CD14-positive monocyte (primary cell): ENCODE results near the gene SUCNR1. TPM values are rescaled to one million over a fixed set of nuclear protein-coding genes. Genes with fewer than 3 reads are reported as not detected.
"Not testable (repeated sequence)": the region's sequence is repeated elsewhere in the genome, so short reads cannot be mapped to it uniquely, and the experiment has no call there.

Source experiments
- DNase-seq, 3 donors: peaks; one replicate each; pipeline ENCODE4 v3.0.0-alpha.2; 2011 to 2022
- H2AFZ ChIP-seq: 2 replicates; pipeline ENCODE4 v1.6.0; 2012; ENCODE audit warnings: mild to moderate bottlenecking, low read depth, low read length, inconsistent platforms; ENCODE audit not compliant: insufficient read depth, poor library complexity, severe bottlenecking
- H3K27ac ChIP-seq, 2 donors: 1 replicate in 1 of 2; 2 replicates in 1 of 2; pipeline ENCODE4 v1.5.1; 2012 to 2013; ENCODE audit warnings: low read length in 2 of 2, control low read depth in 1 of 2, inconsistent platforms in 1 of 2, low read depth in 1 of 2, mild to moderate bottlenecking in 1 of 2
- H3K27me3 ChIP-seq, 2 donors: one replicate each; pipeline versions ENCODE4 v1.6.0 to v1.6.1; 2011 to 2013; ENCODE audit warnings: low read length in 2 of 2; ENCODE audit not compliant: control insufficient read depth in 2 of 2, insufficient read depth in 2 of 2
- H3K36me3 ChIP-seq, 2 donors: replicated peaks in 1 of 2; 1 replicate in 1 of 2; 2 replicates in 1 of 2; pipeline versions ENCODE4 v1.5.1 to v1.6.1; 2012 to 2013; ENCODE audit warnings: low read length in 2 of 2, control low read depth in 1 of 2, inconsistent platforms in 1 of 2, mild to moderate bottlenecking in 1 of 2; ENCODE audit not compliant: insufficient read depth in 2 of 2, control insufficient read depth in 1 of 2
- H3K4me1 ChIP-seq, 2 donors: 1 replicate in 1 of 2; 2 replicates in 1 of 2; pipeline versions ENCODE4 v1.5.1 to v1.6.1; 2012 to 2013; ENCODE audit warnings: low read length in 2 of 2, control low read depth in 1 of 2, inconsistent platforms in 1 of 2, mild to moderate bottlenecking in 1 of 2, moderate library complexity in 1 of 2; ENCODE audit not compliant: insufficient read depth in 2 of 2, control insufficient read depth in 1 of 2
- H3K4me2 ChIP-seq: replicated peaks from 2 replicates; pipeline ENCODE3; 2012; ENCODE audit warnings: low read length, moderate library complexity, mild to moderate bottlenecking; ENCODE audit not compliant: poor library complexity, severe bottlenecking; ENCODE audit errors: extremely low read depth
- H3K4me3 ChIP-seq, 3 experiments: fragments of 200-600 bp in 1 of 3; sonication (generic) in 1 of 3; replicated peaks in 1 of 3; 1 replicate in 2 of 3; 2 replicates in 1 of 3; pipeline ENCODE4 v1.5.1; 2011 to 2013; ENCODE audit warnings: low read length in 3 of 3, mild to moderate bottlenecking in 3 of 3, control low read depth in 2 of 3, low read depth in 2 of 3, inconsistent platforms in 1 of 3, moderate library complexity in 1 of 3
- H3K79me2 ChIP-seq: 2 replicates; pipeline ENCODE4 v1.6.0; 2012; ENCODE audit warnings: mild to moderate bottlenecking, control low read depth, inconsistent platforms, low read length, moderate library complexity; ENCODE audit not compliant: insufficient read depth
- H3K9ac ChIP-seq: 2 replicates; pipeline ENCODE4 v1.6.0; 2017; ENCODE audit warnings: low read length, mild to moderate bottlenecking; ENCODE audit not compliant: insufficient read depth, poor library complexity, severe bottlenecking
- H3K9me3 ChIP-seq, 2 donors: replicated peaks in 1 of 2; 1 replicate in 1 of 2; 2 replicates in 1 of 2; pipeline versions ENCODE4 v1.5.1 to v1.6.1; 2012 to 2013; ENCODE audit warnings: low read length in 2 of 2, control low read depth in 1 of 2; ENCODE audit not compliant: control insufficient read depth in 1 of 2, insufficient read depth in 1 of 2
- H4K20me1 ChIP-seq: 2 replicates; pipeline ENCODE4 v1.6.0; 2012; ENCODE audit warnings: mild to moderate bottlenecking, low read length, control low read depth, moderate library complexity; ENCODE audit not compliant: insufficient read depth
- H3K27ac Mint-ChIP-seq, 7 donors: one replicate each; pipeline ENCODE4 v1.8.0; 2020; ENCODE audit warnings: mild to moderate bottlenecking in 7 of 7, mixed read lengths in 7 of 7, moderate library complexity in 6 of 7, inconsistent platforms in 2 of 7
- H3K27me3 Mint-ChIP-seq, 3 donors: one replicate each; pipeline ENCODE4 v1.8.0; 2021 to 2022; ENCODE audit warnings: low read depth in 3 of 3, mild to moderate bottlenecking in 3 of 3, mixed read lengths in 3 of 3, moderate library complexity in 3 of 3, inconsistent platforms in 1 of 3
- H3K36me3 Mint-ChIP-seq, 2 donors: one replicate each; pipeline ENCODE4 v1.8.0; 2020; ENCODE audit warnings: mixed read lengths in 2 of 2, inconsistent platforms in 1 of 2, mild to moderate bottlenecking in 1 of 2
- H3K4me1 Mint-ChIP-seq: one replicate; pipeline ENCODE4 v1.8.0; 2020; ENCODE audit warnings: mild to moderate bottlenecking, mixed read lengths
- H3K4me3 Mint-ChIP-seq, 2 donors: one replicate each; pipeline ENCODE4 v1.8.0; 2020; ENCODE audit warnings: mild to moderate bottlenecking in 2 of 2, mixed read lengths in 2 of 2, moderate library complexity in 1 of 2
- H3K9me3 Mint-ChIP-seq, 7 donors: one replicate each; pipeline ENCODE4 v1.8.0; 2020 to 2022; ENCODE audit warnings: mixed read lengths in 7 of 7, mild to moderate bottlenecking in 6 of 7, moderate library complexity in 6 of 7, inconsistent platforms in 2 of 7
- WGBS: methylation state at CpG from one replicate; pipeline ENCODE4 v1.1.5; 2013; ENCODE audit warnings: missing lambda C conversion rate; ENCODE audit not compliant: insufficient coverage; 5-methylcytosine and 5-hydroxymethylcytosine counted together
- intact Hi-C, 2 donors: fragments of 100-400 bp; cut with micrococcal nuclease; formaldehyde crosslinking; loops; one replicate each; pipeline versions ENCODE4 v1.15.0 to v1.15.1; 2023
- polyA plus RNA-seq, 3 donors: library from polyadenylated mRNA; depleted of rRNA in 1 of 3; unstranded in 2 of 3; stranded (reverse) in 1 of 3; fragments of 300-500 nt in 2 of 3; fragments of >200 nt in 1 of 3; fragmentation: Illumina TruSeq in 2 of 3; gene quantifications; 1 replicate in 2 of 3; 2 replicates in 1 of 3; pipeline ENCODE4 v1.2.3, GENCODE V29; 2012 to 2021
- TF ChIP-seq, protein P1 (sequence below): fragments of 200-600 bp; IDR thresholded peaks from one replicate; pipeline ENCODE4 v1.8.0; 2022; ENCODE audit warnings: antibody characterized with exemption, mild to moderate bottlenecking

Gene SUCNR1
- polyA plus RNA-seq, 3 donors = 0.09 to 0.28 (median 0.20) TPM

DNA sequence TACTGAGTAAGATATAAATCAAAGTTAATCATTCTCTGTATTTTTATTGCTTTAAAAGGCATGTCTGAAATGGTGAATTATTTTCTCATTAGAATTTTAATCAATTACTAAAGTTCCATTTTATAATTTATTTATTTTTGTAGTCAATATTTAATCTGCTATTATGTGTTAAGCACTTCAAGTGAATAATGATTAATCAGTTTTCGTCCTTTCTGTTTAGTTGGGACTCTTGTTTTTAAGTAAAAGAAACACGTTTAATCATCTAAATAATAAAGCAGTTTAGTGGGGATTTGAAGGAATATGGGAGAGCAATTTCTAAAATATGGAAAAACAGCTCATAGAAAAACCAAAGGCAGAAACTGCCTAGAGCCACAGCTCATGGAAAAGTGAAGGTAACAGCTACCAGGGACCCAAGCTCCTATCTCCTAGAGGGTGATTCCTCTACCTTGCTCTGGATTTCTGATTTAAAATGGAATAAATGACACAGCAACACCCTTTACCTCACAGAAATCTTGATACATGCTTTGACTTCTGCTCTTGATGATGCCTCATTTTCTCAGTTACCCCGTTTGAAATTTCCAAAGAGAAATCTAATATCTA lies 28.0 kb upstream of the SUCNR1 start:
- H3K4me1 Mint-ChIP-seq = peaks cover 2% of the 10 kb centered on the region
- H3K9me3 Mint-ChIP-seq = peaks cover 6 to 19% (median 12%) of the 10 kb centered on the region in 7 donors
- H3K4me1 ChIP-seq = no peaks in the 10 kb centered on the region
- H4K20me1 ChIP-seq = no peaks in the 10 kb centered on the region
- H3K27me3 Mint-ChIP-seq = no peaks in the 10 kb centered on the region
- no peak overlapping the region for H3K9ac ChIP-seq
- peaks cover 0 to 5% of the 10 kb centered on the region in 2 donors for H3K9me3 ChIP-seq
- no peak for DNase-seq
- no peak overlapping the region for H3K4me3 ChIP-seq
- H3K4me2 ChIP-seq = no peak overlapping the region
- WGBS = 71% methylated on average over 1 of the region's 3 CpGs
- no peak overlapping the region for H3K4me3 Mint-ChIP-seq
- H3K27me3 ChIP-seq = no peaks in the 10 kb centered on the region
- H3K27ac ChIP-seq = no peak overlapping the region
- H2AFZ ChIP-seq = peak overlapping the region; percentile 21
- H3K36me3 Mint-ChIP-seq = no peaks in the 10 kb centered on the region
- TF ChIP-seq, protein P1, sequence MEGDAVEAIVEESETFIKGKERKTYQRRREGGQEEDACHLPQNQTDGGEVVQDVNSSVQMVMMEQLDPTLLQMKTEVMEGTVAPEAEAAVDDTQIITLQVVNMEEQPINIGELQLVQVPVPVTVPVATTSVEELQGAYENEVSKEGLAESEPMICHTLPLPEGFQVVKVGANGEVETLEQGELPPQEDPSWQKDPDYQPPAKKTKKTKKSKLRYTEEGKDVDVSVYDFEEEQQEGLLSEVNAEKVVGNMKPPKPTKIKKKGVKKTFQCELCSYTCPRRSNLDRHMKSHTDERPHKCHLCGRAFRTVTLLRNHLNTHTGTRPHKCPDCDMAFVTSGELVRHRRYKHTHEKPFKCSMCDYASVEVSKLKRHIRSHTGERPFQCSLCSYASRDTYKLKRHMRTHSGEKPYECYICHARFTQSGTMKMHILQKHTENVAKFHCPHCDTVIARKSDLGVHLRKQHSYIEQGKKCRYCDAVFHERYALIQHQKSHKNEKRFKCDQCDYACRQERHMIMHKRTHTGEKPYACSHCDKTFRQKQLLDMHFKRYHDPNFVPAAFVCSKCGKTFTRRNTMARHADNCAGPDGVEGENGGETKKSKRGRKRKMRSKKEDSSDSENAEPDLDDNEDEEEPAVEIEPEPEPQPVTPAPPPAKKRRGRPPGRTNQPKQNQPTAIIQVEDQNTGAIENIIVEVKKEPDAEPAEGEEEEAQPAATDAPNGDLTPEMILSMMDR = no peak
- no peaks in the 10 kb centered on the region for H3K79me2 ChIP-seq
- H3K36me3 ChIP-seq = no peaks in the 10 kb centered on the region
- intact Hi-C loops = loop anchor here in 1 of 2 donors (10.0 kb wide), 1 partner anchor 69 kb away; no protein-coding TSS in a partner anchor
- H3K27ac Mint-ChIP-seq = no peak overlapping the region

DNA sequence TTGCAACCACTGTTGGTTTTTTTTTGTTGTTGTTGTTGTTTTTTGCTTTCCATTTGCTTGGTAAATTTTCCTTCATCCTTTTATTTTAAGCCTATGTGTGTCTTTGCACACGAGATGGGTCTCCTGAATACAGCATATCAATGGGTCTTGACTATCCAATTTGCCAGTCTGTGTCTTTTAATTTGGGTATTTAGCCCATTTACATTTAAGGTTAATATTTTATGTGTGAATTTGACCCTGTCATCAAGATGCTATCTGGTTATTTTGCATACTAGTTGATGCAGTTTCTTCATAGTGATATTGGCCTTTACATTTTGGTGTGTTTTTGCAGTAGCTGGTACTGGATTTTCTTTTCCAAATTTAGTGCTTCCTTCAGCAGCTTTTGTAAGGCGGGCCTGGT lies 23.4 kb upstream of the SUCNR1 start:
- no CpG with 5 or more reads among the region's 2 CpGs for WGBS
- H3K4me3 ChIP-seq, intact Hi-C loops, H3K36me3 ChIP-seq, H3K4me2 ChIP-seq, H3K27ac Mint-ChIP-seq, H3K27me3 Mint-ChIP-seq, H3K9me3 ChIP-seq, DNase-seq, H3K4me1 Mint-ChIP-seq, H3K27me3 ChIP-seq, H4K20me1 ChIP-seq, H2AFZ ChIP-seq, H3K9ac ChIP-seq, H3K4me1 ChIP-seq, H3K79me2 ChIP-seq, H3K27ac ChIP-seq, H3K4me3 Mint-ChIP-seq, H3K36me3 Mint-ChIP-seq: not testable (repeated sequence)
- H3K9me3 Mint-ChIP-seq = peaks cover 16 to 28% (median 25%) of the 10 kb centered on the region in 7 donors
